ENCODE measurements around the gene GGA1.

The GGA1 gene

GRCh38 chr22:37636186-37636948 lies 27.7 kb downstream of the GGA1 start:
- Histone ChIP-seq H3K27ac (peak overlapping the region; percentile 95), H3K36me3 (peaks cover 15% of the 10 kb centered on the region), H3K4me1 (ENCODE audit: control insufficient read depth in 1 of 2, insufficient read depth in 1 of 2, low read depth in 1 of 2, low read length in 1 of 2) (peaks cover 61 to 88% of the 10 kb centered on the region in 2 experiments), H3K27me3 (no peaks in the 10 kb centered on the region), H3K4me3 (ENCODE audit: low read depth in 1 of 2, low read length in 1 of 2) (no peak overlapping the region), H3K9me3 (no peaks in the 10 kb centered on the region)
- TF ChIP-seq, protein P1, sequence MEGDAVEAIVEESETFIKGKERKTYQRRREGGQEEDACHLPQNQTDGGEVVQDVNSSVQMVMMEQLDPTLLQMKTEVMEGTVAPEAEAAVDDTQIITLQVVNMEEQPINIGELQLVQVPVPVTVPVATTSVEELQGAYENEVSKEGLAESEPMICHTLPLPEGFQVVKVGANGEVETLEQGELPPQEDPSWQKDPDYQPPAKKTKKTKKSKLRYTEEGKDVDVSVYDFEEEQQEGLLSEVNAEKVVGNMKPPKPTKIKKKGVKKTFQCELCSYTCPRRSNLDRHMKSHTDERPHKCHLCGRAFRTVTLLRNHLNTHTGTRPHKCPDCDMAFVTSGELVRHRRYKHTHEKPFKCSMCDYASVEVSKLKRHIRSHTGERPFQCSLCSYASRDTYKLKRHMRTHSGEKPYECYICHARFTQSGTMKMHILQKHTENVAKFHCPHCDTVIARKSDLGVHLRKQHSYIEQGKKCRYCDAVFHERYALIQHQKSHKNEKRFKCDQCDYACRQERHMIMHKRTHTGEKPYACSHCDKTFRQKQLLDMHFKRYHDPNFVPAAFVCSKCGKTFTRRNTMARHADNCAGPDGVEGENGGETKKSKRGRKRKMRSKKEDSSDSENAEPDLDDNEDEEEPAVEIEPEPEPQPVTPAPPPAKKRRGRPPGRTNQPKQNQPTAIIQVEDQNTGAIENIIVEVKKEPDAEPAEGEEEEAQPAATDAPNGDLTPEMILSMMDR (IDR thresholded peaks at IDR 0.05): no peak

- H3K4me1 ChIP-seq (ENCODE audit: control insufficient read depth in 1 of 2, insufficient read depth in 1 of 2, low read depth in 1 of 2, low read length in 1 of 2): peaks cover 66 to 94% of the 10 kb centered on the region in 2 experiments
- H3K27me3 ChIP-seq: no peaks in the 10 kb centered on the region
- H3K4me3 ChIP-seq (ENCODE audit: low read depth in 1 of 2, low read length in 1 of 2): no peak overlapping the region
- no peaks in the 10 kb centered on the region for H3K9me3 ChIP-seq
- H3K36me3 ChIP-seq: peaks cover 16% of the 10 kb centered on the region
- peak overlapping the region; percentile 95 for H3K27ac ChIP-seq
- TF ChIP-seq, protein P1 (IDR thresholded peaks at IDR 0.05): no peak
These were observed 28.3 kb downstream of the GGA1 start for GRCh38 chr22:37636949-37637273.

DNA sequence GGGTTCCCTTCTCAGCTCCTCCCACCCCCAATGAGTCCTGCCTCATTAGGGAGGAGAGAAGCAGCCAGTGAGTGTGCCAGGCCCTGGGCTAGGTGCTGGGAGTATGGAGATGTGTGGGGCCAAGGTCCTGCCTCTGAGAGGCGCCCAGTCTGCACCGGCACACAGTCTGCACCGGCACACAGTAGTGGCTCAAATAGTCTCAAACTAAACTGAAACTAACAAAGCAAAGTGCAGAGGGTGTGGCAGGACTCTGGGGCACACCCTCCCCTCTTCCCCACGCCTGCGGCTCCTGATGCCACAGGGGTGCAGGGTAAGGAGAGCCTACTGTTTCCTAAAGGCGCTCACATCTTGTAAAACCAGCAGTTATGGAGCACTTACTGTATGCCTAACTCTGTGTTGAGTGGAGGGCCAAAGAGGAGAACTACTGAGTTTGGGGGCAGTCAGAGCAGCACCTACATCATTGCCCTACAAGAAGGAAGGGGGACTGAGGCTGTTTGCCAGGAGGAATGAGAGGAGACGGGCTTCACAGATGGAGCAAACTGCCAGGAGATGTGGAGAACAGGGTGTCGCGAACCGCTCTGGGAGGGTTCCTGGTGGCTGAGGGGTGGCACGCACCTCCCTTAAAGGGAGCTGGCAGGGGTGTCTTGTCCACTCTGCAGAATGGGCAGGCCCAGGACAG lies 29.9 kb downstream of the GGA1 start:
- Histone ChIP-seq H3K27ac (peak overlapping the region; percentile 95), H3K27me3 (no peaks in the 10 kb centered on the region), H3K4me1 (ENCODE audit: control insufficient read depth in 1 of 2, insufficient read depth in 1 of 2, low read depth in 1 of 2, low read length in 1 of 2) (peaks cover 55 to 89% of the 10 kb centered on the region in 2 experiments), H3K9me3 (no peaks in the 10 kb centered on the region), H3K4me3 (ENCODE audit: low read depth in 1 of 2, low read length in 1 of 2) (peak overlapping the region; percentile 85), H3K36me3 (peaks cover 28% of the 10 kb centered on the region)
- TF ChIP-seq, protein P1 (IDR thresholded peaks at IDR 0.05): no peak

- Histone ChIP-seq H3K36me3 (peaks cover 34% of the 10 kb centered on the region), H3K4me1 (ENCODE audit: control insufficient read depth in 1 of 2, insufficient read depth in 1 of 2, low read depth in 1 of 2, low read length in 1 of 2) (peaks cover 50 to 84% of the 10 kb centered on the region in 2 experiments), H3K27ac (peak within 1 kb of the TSS; percentile 95), H3K4me3 (ENCODE audit: low read depth in 1 of 2, low read length in 1 of 2) (peak within 1 kb of the TSS; percentile 85), H3K27me3 (no peaks in the 10 kb centered on the region), H3K9me3 (no peaks in the 10 kb centered on the region)
- TF ChIP-seq, protein P1 (IDR thresholded peaks at IDR 0.05): no peak
These were observed 30.6 kb downstream of the GGA1 start, which contains the start of gene SH3BP1 for GRCh38 chr22:37639070-37639760. TSS of gene SH3BP1 (plus strand) at chr22:37639669. CDS start at chr22:37639788, 119 bp downstream.

GRCh38 chr22:37639771-37640590 lies 31.3 kb downstream of the GGA1 start:
- TF ChIP-seq, protein P1 (IDR thresholded peaks at IDR 0.05): no peak
- H3K4me1 ChIP-seq (ENCODE audit: control insufficient read depth in 1 of 2, insufficient read depth in 1 of 2, low read depth in 1 of 2, low read length in 1 of 2): peaks cover 43 to 77% of the 10 kb centered on the region in 2 experiments
- H3K36me3 ChIP-seq: peaks cover 42% of the 10 kb centered on the region
- peak overlapping the region; percentile 85 for H3K4me3 ChIP-seq (ENCODE audit: low read depth in 1 of 2, low read length in 1 of 2)
- H3K27me3 ChIP-seq: no peaks in the 10 kb centered on the region
- peak overlapping the region; percentile 95 for H3K27ac ChIP-seq
- no peaks in the 10 kb centered on the region for H3K9me3 ChIP-seq
